ENCODE measurements around the gene GAPT. TPM values are rescaled to one million over a fixed set of nuclear protein-coding genes. Genes with fewer than 3 reads are reported as not detected.
A peak's percentile ranks its signal among the peaks of the same experiment; 100 is the strongest.

GAPT gene
- polyA plus RNA-seq, 3 donors: 0.92 to 1.6 (median 1.1) TPM

GRCh38 chr5:58459146-58460001, 31.9 kb upstream of the GAPT start:
- peak in 8 of 11 donors; percentile 16 to 49 (median 28) for DNase-seq (ENCODE audit: extremely low read depth in 1 of 11, low read depth in 9 of 11, low spot score in 4 of 11)

GRCh38 chr5:58460002-58460731, 31.1 kb upstream of the GAPT start, which contains the start of gene PLK2:
PLK2 (minus strand) TSS chr5:58460086; CDS start chr5:58459959, 127 bp downstream.
- DNase-seq (ENCODE audit: extremely low read depth in 1 of 11, low read depth in 9 of 11, low spot score in 4 of 11): peak; percentile 77 to 93 (median 88)

GRCh38 chr5:58460732-58461286, 30.4 kb upstream of the GAPT start:
- peak in 10 of 11 donors; percentile 66 to 97 (median 88) for DNase-seq (ENCODE audit: extremely low read depth in 1 of 11, low read depth in 9 of 11, low spot score in 4 of 11)

- no peak for DNase-seq (ENCODE audit: extremely low read depth in 1 of 11, low read depth in 9 of 11, low spot score in 4 of 11)
These were observed 29.1 kb upstream of the GAPT start for GRCh38 chr5:58462154-58462553.

GRCh38 chr5:58462623-58463230, 28.5 kb upstream of the GAPT start:
- DNase-seq (ENCODE audit: extremely low read depth in 1 of 11, low read depth in 9 of 11, low spot score in 4 of 11): peak in 9 of 11 donors; percentile 38 to 62 (median 48)

- no peak for DNase-seq (ENCODE audit: extremely low read depth in 1 of 11, low read depth in 9 of 11, low spot score in 4 of 11)
These were observed 24.3 kb upstream of the GAPT start for GRCh38 chr5:58466939-58467338.

- DNase-seq (ENCODE audit: extremely low read depth in 1 of 11, low read depth in 9 of 11, low spot score in 4 of 11): no peak
These were observed 21.3 kb upstream of the GAPT start for GRCh38 chr5:58469896-58470295.

- DNase-seq (ENCODE audit: extremely low read depth in 1 of 11, low read depth in 9 of 11, low spot score in 4 of 11): no peak
These were observed 15.8 kb upstream of the GAPT start for GRCh38 chr5:58475404-58475803.

GRCh38 chr5:58477760-58478376, 13.4 kb upstream of the GAPT start:
- DNase-seq (ENCODE audit: extremely low read depth in 1 of 11, low read depth in 9 of 11, low spot score in 4 of 11): no peak

- no peak for DNase-seq (ENCODE audit: extremely low read depth in 1 of 11, low read depth in 9 of 11, low spot score in 4 of 11)
These were observed 10.1 kb upstream of the GAPT start for GRCh38 chr5:58481066-58481676.

- DNase-seq (ENCODE audit: extremely low read depth in 1 of 11, low read depth in 9 of 11, low spot score in 4 of 11): no peak
These were observed 9.4 kb upstream of the GAPT start for GRCh38 chr5:58481828-58482227.

GRCh38 chr5:58482536-58482935, 8.7 kb upstream of the GAPT start:
- no peak for DNase-seq (ENCODE audit: extremely low read depth in 1 of 11, low read depth in 9 of 11, low spot score in 4 of 11)

- DNase-seq (ENCODE audit: extremely low read depth in 1 of 11, low read depth in 9 of 11, low spot score in 4 of 11): no peak
These were observed 6.7 kb upstream of the GAPT start for GRCh38 chr5:58484505-58484904.

GRCh38 chr5:58486290-58486689, 4.9 kb upstream of the GAPT start:
- no peak for DNase-seq (ENCODE audit: extremely low read depth in 1 of 11, low read depth in 9 of 11, low spot score in 4 of 11)

- no peak for DNase-seq (ENCODE audit: extremely low read depth in 1 of 11, low read depth in 9 of 11, low spot score in 4 of 11)
These were observed 709 bp upstream of the GAPT start for GRCh38 chr5:58490402-58491050.

- DNase-seq (ENCODE audit: extremely low read depth in 1 of 11, low read depth in 9 of 11, low spot score in 4 of 11): no peak
These were observed 1.9 kb downstream of the GAPT start for GRCh38 chr5:58493141-58493540.

GRCh38 chr5:58496488-58496887, 5.3 kb downstream of the GAPT start:
- DNase-seq (ENCODE audit: extremely low read depth in 1 of 11, low read depth in 9 of 11, low spot score in 4 of 11): no peak

- DNase-seq (ENCODE audit: extremely low read depth in 1 of 11, low read depth in 9 of 11, low spot score in 4 of 11): no peak
These were observed 6.2 kb downstream of the GAPT start for GRCh38 chr5:58497386-58497785.

Data from renal cortex interstitium (tissue), 11 donors.